ENCODE measurements around the gene ARID5B.

Gene ARID5B

GRCh38 chr10:62113680-62114079, 212.2 kb downstream of the ARID5B start:
- POLR2A ChIA-PET = no interaction called here
- CTCF ChIA-PET = no interaction called here
- Histone ChIP-seq H3K36me3 (ENCODE audit: control insufficient read depth in 2 of 2, insufficient read depth in 1 of 2, low read length in 2 of 2) (no peaks in the 10 kb centered on the region), H3K27ac (ENCODE audit: extremely low read depth, low read depth, low read length) (no peak overlapping the region), H3K4me3 (ENCODE audit: low read depth, low read length) (no peak overlapping the region), H3K9me3 (ENCODE audit: control insufficient read depth, insufficient read depth, low read depth, low read length) (no peaks in the 10 kb centered on the region), H3K4me1 (ENCODE audit: control insufficient read depth, insufficient read depth, low read length) (no peaks in the 10 kb centered on the region)
- TF ChIP-seq ZNF426 (tag by site-specific recombination; IDR thresholded peaks at IDR 0.05) (no peak), TSHZ1 (tag by site-specific recombination; IDR thresholded peaks at IDR 0.05; ENCODE audit: borderline replicate concordance) (no peak), ZNF391 (tag by site-specific recombination; IDR thresholded peaks at IDR 0.05; ENCODE audit: borderline replicate concordance, low read depth) (no peak)

- Histone ChIP-seq H3K4me1 (ENCODE audit: control insufficient read depth, insufficient read depth, low read length) (no peaks in the 10 kb centered on the region), H3K9me3 (ENCODE audit: control insufficient read depth, insufficient read depth, low read depth, low read length) (no peaks in the 10 kb centered on the region), H3K27ac (ENCODE audit: extremely low read depth, low read depth, low read length) (no peak overlapping the region), H3K36me3 (ENCODE audit: control insufficient read depth in 2 of 2, insufficient read depth in 1 of 2, low read length in 2 of 2) (no peaks in the 10 kb centered on the region), H3K4me3 (ENCODE audit: low read depth, low read length) (no peak overlapping the region)
- POLR2A ChIA-PET = no interaction called here
- CTCF ChIA-PET = no interaction called here
- TF ChIP-seq ZFP41 (tag by site-specific recombination; IDR thresholded peaks at IDR 0.05; ENCODE audit: borderline replicate concordance) (no peak), SP3 (tag by site-specific recombination; IDR thresholded peaks at IDR 0.05) (no peak), AEBP2 (tag by site-specific recombination; IDR thresholded peaks at IDR 0.05; ENCODE audit: borderline replicate concordance) (no peak), ZNF292 (tag by site-specific recombination; IDR thresholded peaks at IDR 0.05; ENCODE audit: borderline replicate concordance, low read depth) (no peak), KLF9 (tag by site-specific recombination; IDR thresholded peaks at IDR 0.05; ENCODE audit: low read depth) (no peak), ZNF513 (tag by site-specific recombination; IDR thresholded peaks at IDR 0.05) (no peak), ZNF837 (tag by site-specific recombination; IDR thresholded peaks at IDR 0.05) (no peak), MZF1 (tag by site-specific recombination; IDR thresholded peaks at IDR 0.05; ENCODE audit: borderline replicate concordance) (no peak), ZNF777 (tag by site-specific recombination; IDR thresholded peaks at IDR 0.05; ENCODE audit: borderline replicate concordance) (no peak), ZBTB10 (tag by site-specific recombination; IDR thresholded peaks at IDR 0.05) (no peak), ZNF211 (tag by site-specific recombination; IDR thresholded peaks at IDR 0.05; ENCODE audit: low read depth) (no peak), ZNF146 (tag by site-specific recombination; IDR thresholded peaks at IDR 0.05) (no peak), ZNF571 (tag by site-specific recombination; IDR thresholded peaks at IDR 0.05) (no peak), ZSCAN16 (tag by site-specific recombination; IDR thresholded peaks at IDR 0.05) (no peak), ZNF404 (tag by site-specific recombination; IDR thresholded peaks at IDR 0.05) (no peak), ZNF266 (tag by site-specific recombination; IDR thresholded peaks at IDR 0.05; ENCODE audit: low read depth) (no peak), ZNF626 (tag by site-specific recombination; IDR thresholded peaks at IDR 0.05) (no peak), ZNF280C (tag by site-specific recombination; IDR thresholded peaks at IDR 0.05) (no peak), SCRT2 (tag by site-specific recombination; IDR thresholded peaks at IDR 0.05) (no peak)
Measured at GRCh38 chr10:62115321-62115720, 213.8 kb downstream of the ARID5B start.

Measured in HEK293 (cell line).